HG02938 (cell line): ENCODE data around the gene KLHL5.
A peak's percentile ranks its signal among the peaks of the same experiment; 100 is the strongest.
"Not testable (repeated sequence)": the region's sequence is repeated elsewhere in the genome, so short reads cannot be mapped to it uniquely, and the experiment has no call there.

Experiments used
- ATAC-seq: cut with Tn5 transposase; IDR thresholded peaks from one replicate; pipeline ENCODE4 v1.9.1; 2021; ENCODE audit warnings: mild to moderate bottlenecking, moderate library complexity; ENCODE audit not compliant: unreplicated experiment

KLHL5 gene

GRCh38 chr4:39062094-39062769, at the start of gene KLHL5:
Gene KLHL5 (plus strand): TSS chr4:39062232. CDS start chr4:39062653, 421 bp downstream.
- ATAC-seq, result no peak

GRCh38 chr4:39014028-39014427, 48.0 kb upstream of the KLHL5 start:
- ATAC-seq, result no peak

GRCh38 chr4:39020130-39020529, 41.9 kb upstream of the KLHL5 start:
- ATAC-seq, result no peak

- no peak for ATAC-seq
Observed at GRCh38 chr4:39021631-39022030, 40.4 kb upstream of the KLHL5 start.

GRCh38 chr4:39022241-39022640, 39.8 kb upstream of the KLHL5 start:
- no peak for ATAC-seq

- ATAC-seq, result no peak
Observed at GRCh38 chr4:39023059-39023458, 39.0 kb upstream of the KLHL5 start.

- no peak for ATAC-seq
Observed at GRCh38 chr4:39024311-39024865, 37.6 kb upstream of the KLHL5 start.

- ATAC-seq, result no peak
Observed at GRCh38 chr4:39025552-39026085, 36.4 kb upstream of the KLHL5 start.

- no peak for ATAC-seq
Observed at GRCh38 chr4:39026096-39026495, 35.9 kb upstream of the KLHL5 start.

GRCh38 chr4:39029752-39030694, 32.0 kb upstream of the KLHL5 start:
- ATAC-seq, result no peak

- no peak for ATAC-seq
Observed at GRCh38 chr4:39030725-39031124, 31.3 kb upstream of the KLHL5 start.

GRCh38 chr4:39031590-39032020, 30.4 kb upstream of the KLHL5 start:
- not testable (repeated sequence) for ATAC-seq

- ATAC-seq, result peak; percentile 77
Observed at GRCh38 chr4:39032218-39033085, 29.6 kb upstream of the KLHL5 start, which contains the start of gene TMEM156. Gene TMEM156 (minus strand): TSS chr4:39032409. CDS start chr4:39032313, 96 bp downstream.

- no peak for ATAC-seq
Observed at GRCh38 chr4:39036172-39036571, 25.9 kb upstream of the KLHL5 start.

- ATAC-seq, result no peak
Observed at GRCh38 chr4:39037491-39037825, 24.6 kb upstream of the KLHL5 start.

GRCh38 chr4:39037941-39038340, 24.1 kb upstream of the KLHL5 start:
- ATAC-seq, result no peak

GRCh38 chr4:39039108-39039507, 22.9 kb upstream of the KLHL5 start:
- no peak for ATAC-seq

GRCh38 chr4:39042366-39042765, 19.7 kb upstream of the KLHL5 start:
- no peak for ATAC-seq

- no peak for ATAC-seq
Observed at GRCh38 chr4:39043058-39043860, 18.8 kb upstream of the KLHL5 start.
